Activated gamma-delta T cell treated with Interleukin-2 at 50 U/mL for 16 hours (primary cell): ENCODE data around the gene CMTM8.
A peak's percentile ranks its signal among the peaks of the same experiment; 100 is the strongest.

Experiments used
- DNase-seq: peaks from one replicate; pipeline ENCODE4 v3.0.0-alpha.2; 2020

Gene CMTM8

DNA sequence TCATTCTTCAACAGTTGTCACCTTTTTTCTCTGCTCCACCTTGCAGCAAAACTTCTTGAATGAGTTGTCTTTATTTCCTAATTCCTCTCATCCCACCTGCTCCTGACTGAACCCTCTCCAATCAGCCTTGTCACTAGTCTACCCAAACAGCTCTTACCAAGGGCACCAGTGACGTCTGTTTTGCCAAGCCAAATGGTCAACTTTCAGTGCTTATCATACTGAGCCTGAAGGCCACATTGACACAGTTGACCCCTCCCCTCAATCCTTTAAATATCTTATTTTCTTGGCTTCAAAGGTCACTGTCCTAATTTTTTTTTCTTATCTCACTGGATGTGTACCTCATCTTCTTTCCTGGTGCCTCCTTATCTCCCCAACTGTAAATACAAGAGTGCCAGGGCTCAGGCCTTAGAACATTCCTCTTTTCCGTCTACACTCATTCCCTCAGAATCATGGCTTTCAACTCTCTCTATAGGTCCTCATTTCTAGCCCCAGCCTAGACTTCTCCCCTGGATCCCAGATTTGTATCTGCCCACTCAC is 43.2 kb downstream of the CMTM8 start:
- no peak for DNase-seq

DNA sequence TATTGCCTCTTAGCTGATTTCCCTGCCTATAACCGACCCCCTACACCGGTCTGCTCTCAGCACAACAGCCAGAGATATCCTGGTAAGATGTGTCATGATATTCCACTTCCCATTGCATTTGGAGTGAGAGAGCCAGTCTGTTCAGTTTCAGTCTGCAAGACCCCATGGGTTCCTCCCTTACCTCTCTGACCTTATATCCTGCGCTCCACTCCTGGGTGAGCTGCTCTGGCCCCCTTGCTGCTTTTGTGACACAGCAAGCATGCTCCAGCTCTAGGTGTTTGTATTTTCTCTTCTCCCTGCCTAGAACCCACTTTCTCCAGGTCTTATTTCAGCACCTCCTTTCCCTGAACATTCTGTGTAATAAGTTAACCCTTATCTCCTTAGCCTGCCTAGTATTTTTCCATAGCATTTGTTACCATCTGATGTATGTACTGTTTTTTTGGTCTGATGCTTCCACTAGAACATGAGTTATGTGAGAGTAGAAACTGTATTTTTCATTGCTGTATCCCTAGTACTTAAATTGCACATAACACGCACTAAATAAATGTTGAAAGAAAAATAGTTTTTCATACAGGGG is 44.2 kb downstream of the CMTM8 start:
- no peak for DNase-seq

- DNase-seq = no peak
Measured at GRCh38 chr3:32283304-32283703, 44.8 kb downstream of the CMTM8 start.

DNA sequence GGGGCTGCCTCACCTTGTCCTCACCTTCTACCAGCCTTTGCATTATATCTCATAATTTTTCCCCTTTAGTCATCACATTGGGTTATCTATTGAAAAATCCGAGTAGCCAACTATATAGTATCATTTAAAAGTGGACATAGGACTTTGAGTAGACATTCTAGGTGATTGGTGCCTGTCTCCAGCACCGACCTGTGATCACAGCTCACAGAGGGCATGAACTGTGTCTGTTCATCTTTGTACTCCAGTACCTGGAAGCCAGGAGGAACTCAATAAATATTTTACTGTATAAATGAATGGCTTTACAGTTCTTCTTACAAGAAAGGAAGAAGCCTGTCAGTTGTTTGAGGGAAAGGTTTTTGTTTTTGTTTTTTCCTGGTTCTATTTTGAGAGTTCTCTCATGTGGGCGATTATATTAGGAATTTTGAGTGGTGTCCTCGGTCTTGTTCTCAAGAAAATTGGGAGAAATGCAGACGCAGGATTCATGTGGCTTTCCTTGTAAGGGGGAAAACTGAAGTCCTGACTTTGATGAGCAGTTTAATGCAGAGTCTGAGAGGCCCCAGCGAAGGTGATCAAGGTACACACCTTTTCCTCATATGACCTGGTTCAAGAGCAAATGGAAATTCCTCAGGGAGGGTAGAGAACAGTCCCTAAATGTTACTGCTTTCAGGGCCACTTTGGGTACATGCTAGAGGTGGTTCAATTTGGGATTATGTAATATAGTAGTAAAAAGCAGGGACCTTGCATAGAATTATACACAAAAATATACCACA is 46.1 kb downstream of the CMTM8 start:
- DNase-seq = no peak

DNA sequence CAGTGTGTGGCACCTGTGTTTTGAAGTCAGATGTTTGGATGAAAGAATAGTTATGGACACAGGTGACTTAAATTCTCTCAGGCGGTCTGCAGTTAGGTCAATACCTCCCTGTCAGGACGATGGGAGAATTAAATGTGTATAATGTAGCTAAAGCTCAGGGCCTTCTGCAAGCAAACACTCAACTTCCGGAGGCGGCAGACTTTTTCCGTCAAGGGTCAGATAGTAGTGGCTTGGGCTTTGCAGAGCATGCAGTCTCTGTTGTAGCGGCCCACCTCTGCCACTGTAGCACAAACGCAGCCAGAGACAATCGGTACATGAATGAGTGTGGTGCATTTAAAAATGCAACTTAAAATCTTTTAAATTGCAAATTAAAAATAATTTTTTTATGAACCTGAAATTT is 47.4 kb downstream of the CMTM8 start:
- peak; percentile 12 for DNase-seq

DNA sequence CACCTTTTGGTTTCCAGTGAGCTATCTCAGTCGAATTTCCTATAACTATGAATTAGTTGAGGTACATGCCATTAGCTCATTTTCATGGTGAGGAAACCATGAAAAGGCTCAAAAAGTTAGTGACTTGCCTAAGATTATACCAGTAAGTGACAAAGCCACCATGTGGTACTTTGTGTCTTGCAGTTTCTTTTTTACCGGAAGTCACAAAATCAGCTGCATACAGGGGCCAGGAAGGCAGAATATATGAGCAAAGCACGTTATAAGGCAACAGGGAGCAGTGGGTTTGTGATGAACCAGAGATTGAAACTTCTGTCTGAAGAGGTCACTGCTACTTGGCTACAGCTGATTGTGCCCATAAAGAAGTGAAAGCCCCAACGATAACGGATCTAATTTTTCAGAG is 50.3 kb downstream of the CMTM8 start:
- DNase-seq = peak; percentile 11

- DNase-seq = no peak
Measured at GRCh38 chr3:32290619-32291018, 52.1 kb downstream of the CMTM8 start.

- DNase-seq = no peak
Measured at GRCh38 chr3:32292085-32292796, 53.8 kb downstream of the CMTM8 start.

- DNase-seq = no peak
Measured at GRCh38 chr3:32293903-32294302, 55.4 kb downstream of the CMTM8 start.

- DNase-seq = peak; percentile 58
Measured at GRCh38 chr3:32296251-32297204, 58.0 kb downstream of the CMTM8 start.

GRCh38 chr3:32297366-32297765 is 58.9 kb downstream of the CMTM8 start:
- DNase-seq = peak; percentile 40

DNA sequence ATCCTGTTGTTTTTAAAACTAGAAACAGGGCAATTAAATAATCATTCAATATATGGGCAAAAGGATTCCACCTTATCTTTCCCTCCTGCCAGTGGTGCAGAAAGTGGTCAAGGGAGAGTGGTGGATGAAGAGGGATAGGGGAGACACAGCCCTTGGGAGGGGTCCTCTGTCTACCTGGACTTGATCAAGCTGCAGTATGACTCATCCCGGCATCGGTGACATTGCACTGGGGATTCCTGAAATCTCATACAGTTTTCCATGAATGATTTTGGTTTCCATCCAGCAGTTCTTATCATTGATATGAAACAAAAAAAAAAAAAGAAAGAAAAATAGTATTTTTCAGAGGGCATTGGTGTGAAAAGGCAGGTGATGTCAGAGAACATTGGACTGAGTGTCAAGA is 62.9 kb downstream of the CMTM8 start:
- no peak for DNase-seq

DNA sequence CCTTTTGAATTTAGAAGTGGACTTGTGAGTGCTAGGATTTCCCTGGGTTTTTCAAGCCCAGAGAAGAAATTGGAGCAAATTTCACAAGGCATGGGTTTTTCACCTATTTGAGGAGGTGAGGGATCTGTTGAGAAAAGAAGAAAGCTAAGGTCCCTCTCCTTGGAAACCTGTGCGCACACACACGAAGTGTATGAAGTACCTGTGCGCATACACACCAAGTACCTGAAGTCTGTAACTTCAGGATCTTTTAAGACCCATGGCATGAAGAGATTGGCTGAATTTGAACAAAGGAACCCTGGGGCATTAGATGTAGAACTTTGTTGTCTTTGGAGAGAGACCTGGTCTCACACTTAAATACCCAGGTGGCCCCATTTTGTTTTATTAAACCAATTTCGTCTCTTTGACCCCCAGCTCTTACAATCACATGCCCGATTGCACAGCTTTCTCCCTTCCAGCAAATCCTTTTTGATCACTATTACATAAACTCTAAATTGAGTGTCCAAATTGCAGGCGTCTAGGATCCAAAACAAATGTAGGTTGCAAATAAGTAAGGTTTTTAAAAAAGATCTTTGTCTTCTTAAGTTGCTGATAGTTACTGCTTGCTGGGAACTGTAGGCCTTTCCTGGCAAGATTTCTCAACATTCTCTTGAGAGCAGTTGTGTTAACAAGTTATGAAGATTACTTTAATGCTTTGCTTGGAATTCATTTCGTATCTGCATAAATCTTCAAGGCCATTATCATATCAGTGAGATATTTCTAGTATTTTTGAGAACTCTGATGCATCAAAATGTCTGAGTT is 64.3 kb downstream of the CMTM8 start:
- DNase-seq = no peak

- DNase-seq = no peak
Measured at GRCh38 chr3:32303399-32303747, 64.9 kb downstream of the CMTM8 start.

GRCh38 chr3:32303977-32304881 is 65.7 kb downstream of the CMTM8 start:
- DNase-seq = no peak

GRCh38 chr3:32305361-32305876 is 66.9 kb downstream of the CMTM8 start:
- no peak for DNase-seq

- no peak for DNase-seq
Measured at GRCh38 chr3:32306072-32306471, 67.6 kb downstream of the CMTM8 start.

DNA sequence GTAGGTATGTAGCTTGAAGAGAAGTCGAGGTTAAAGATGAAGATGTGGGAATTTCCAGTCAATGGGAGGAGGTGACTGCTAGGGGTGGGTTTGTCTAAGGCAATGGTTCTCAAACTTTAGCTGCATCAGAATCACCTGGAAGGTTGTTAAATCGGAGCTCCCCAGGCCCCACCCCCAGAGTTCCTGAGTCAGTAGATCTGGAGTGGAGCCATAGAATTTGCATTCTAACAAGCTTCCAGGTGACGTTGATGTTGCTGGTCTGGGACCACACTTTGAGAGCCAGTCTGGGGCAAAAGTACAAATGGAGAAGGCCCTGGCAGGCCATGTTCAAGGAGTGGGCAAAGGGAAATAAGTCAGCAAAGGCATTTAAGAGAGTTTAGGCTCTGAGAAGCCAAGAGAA is 69.1 kb downstream of the CMTM8 start:
- DNase-seq = no peak

- no peak for DNase-seq
Measured at GRCh38 chr3:32308378-32308777, 69.9 kb downstream of the CMTM8 start.

DNA sequence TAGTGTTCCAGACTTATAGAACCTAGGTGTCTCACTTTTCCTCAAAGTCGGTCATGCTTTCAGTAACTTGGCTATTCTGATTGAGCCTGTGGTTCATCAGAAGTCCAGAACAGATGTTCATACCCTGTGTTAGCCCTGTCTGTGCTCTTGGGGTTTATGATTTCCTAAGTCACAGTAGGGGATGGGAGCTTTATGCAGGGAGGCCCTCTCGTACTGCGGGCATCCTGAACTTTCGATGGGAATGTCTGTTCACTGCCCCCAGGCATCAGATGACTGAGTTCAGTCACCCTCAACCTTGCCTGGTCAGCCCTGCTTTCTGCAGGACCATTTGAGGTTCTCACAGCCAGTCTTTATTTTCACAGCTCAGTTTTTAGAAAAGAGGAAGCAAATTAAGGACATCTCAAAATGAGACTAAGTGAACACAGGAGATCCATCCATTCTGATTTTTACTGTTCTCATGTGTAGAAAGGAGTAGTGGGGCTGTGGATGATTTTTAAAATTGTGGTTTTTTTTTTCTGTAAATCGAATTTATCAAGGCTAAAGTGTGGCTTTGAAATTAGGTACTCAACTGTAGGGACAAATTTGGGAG is 71.3 kb downstream of the CMTM8 start:
- no peak for DNase-seq
